BE2C (cell line): ENCODE results near the gene ELMO1.

Experiments
- DNase-seq: peaks from one replicate; pipeline ENCODE4 v3.0.0-alpha.2; 2020
- H3K27me3 ChIP-seq: fragments of 250-450 bp; sonication (Bioruptor Pico); 2 replicates; pipeline ENCODE4 v1.5.1; 2020; ENCODE audit warnings: mild to moderate bottlenecking
- H3K36me3 ChIP-seq: fragments of 250-450 bp; sonication (Bioruptor Pico); 2 replicates; pipeline ENCODE4 v1.5.1; 2020; ENCODE audit warnings: mild to moderate bottlenecking
- H3K4me1 ChIP-seq: fragments of 250-450 bp; sonication (Bioruptor Pico); 2 replicates; pipeline ENCODE4 v1.5.1; 2020
- H3K4me3 ChIP-seq: 2 replicates; pipeline ENCODE4 v1.5.1; 2011; ENCODE audit warnings: low read depth, low read length
- H3K9me3 ChIP-seq: fragments of 250-450 bp; sonication (Bioruptor Pico); 2 replicates; pipeline ENCODE4 v1.5.1; 2020
- CTCF ChIP-seq: IDR thresholded peaks from 2 replicates; pipeline ENCODE4 v1.5.1; 2012; ENCODE audit warnings: mild to moderate bottlenecking, low read depth, low read length

ELMO1 gene

GRCh38 chr7:37215290-37215923 is 233.3 kb downstream of the ELMO1 start:
- H3K4me3 ChIP-seq: no peak overlapping the region
- no peaks in the 10 kb centered on the region for H3K4me1 ChIP-seq
- DNase-seq: no peak
- TF ChIP-seq CTCF: no peak
- no peaks in the 10 kb centered on the region for H3K9me3 ChIP-seq
- no peaks in the 10 kb centered on the region for H3K36me3 ChIP-seq
- no peaks in the 10 kb centered on the region for H3K27me3 ChIP-seq

GRCh38 chr7:37212556-37212955 is 236.1 kb downstream of the ELMO1 start:
- DNase-seq: no peak
- no peak for TF ChIP-seq CTCF
- Histone ChIP-seq H3K27me3 (no peaks in the 10 kb centered on the region), H3K4me3 (no peak overlapping the region), H3K9me3 (no peaks in the 10 kb centered on the region), H3K4me1 (no peaks in the 10 kb centered on the region), H3K36me3 (no peaks in the 10 kb centered on the region)

GRCh38 chr7:37212051-37212450 is 236.6 kb downstream of the ELMO1 start:
- no peaks in the 10 kb centered on the region for H3K36me3 ChIP-seq

GRCh38 chr7:37211097-37211880 is 237.4 kb downstream of the ELMO1 start:
- Histone ChIP-seq H3K4me3 (no peak overlapping the region), H3K27me3 (no peaks in the 10 kb centered on the region), H3K9me3 (no peaks in the 10 kb centered on the region), H3K36me3 (no peaks in the 10 kb centered on the region), H3K4me1 (no peaks in the 10 kb centered on the region)
- DNase-seq: no peak
- no peak for TF ChIP-seq CTCF

More at GRCh38 chr7:37212051-37212450, 236.6 kb downstream of the ELMO1 start:
- H3K4me3 ChIP-seq: no peak overlapping the region
- H3K4me1 ChIP-seq: no peaks in the 10 kb centered on the region
- DNase-seq: no peak
- H3K27me3 ChIP-seq: no peaks in the 10 kb centered on the region
- no peaks in the 10 kb centered on the region for H3K9me3 ChIP-seq
- TF ChIP-seq CTCF: no peak

- Histone ChIP-seq H3K27me3 (no peaks in the 10 kb centered on the region), H3K4me1 (no peaks in the 10 kb centered on the region), H3K9me3 (no peaks in the 10 kb centered on the region), H3K4me3 (no peak overlapping the region), H3K36me3 (no peaks in the 10 kb centered on the region)
- no peak for TF ChIP-seq CTCF
- DNase-seq: no peak
Observed at GRCh38 chr7:37209195-37209594, 239.5 kb downstream of the ELMO1 start.

GRCh38 chr7:37208528-37208927 is 240.1 kb downstream of the ELMO1 start:
- H3K9me3 ChIP-seq: no peaks in the 10 kb centered on the region
- no peaks in the 10 kb centered on the region for H3K27me3 ChIP-seq
- no peak overlapping the region for H3K4me3 ChIP-seq
- peak; percentile 56 for DNase-seq
- no peaks in the 10 kb centered on the region for H3K36me3 ChIP-seq
- peak; percentile 66 for TF ChIP-seq CTCF
- H3K4me1 ChIP-seq: no peaks in the 10 kb centered on the region
